ENCODE measurements around the gene SEC23A. TPM values are rescaled to one million over a fixed set of nuclear protein-coding genes. Genes with fewer than 3 reads are reported as not detected.
A peak's percentile ranks its signal among the peaks of the same experiment; 100 is the strongest.
"Not testable (repeated sequence)": the region's sequence is repeated elsewhere in the genome, so short reads cannot be mapped to it uniquely, and the experiment has no call there.

Gene SEC23A
- total RNA-seq: 38.3 and 39.4 TPM in 2 replicates

GRCh38 chr14:39102969-39103957 lies at the start of gene SEC23A:
Gene SEC23A (minus strand): TSS chr14:39103235. CDS start chr14:39096118, 7,117 bp downstream.
- intact Hi-C loops (cut with micrococcal nuclease): loop anchor here (1.0 kb wide), 6 partner anchors 11 to 329 kb away; partner anchors contain the start of genes FBXO33, GEMIN2, PNN and TRAPPC6B
- peak within 1 kb of the TSS; percentile 96 for H3K4me3 Mint-ChIP-seq
- peaks cover 8% of the 10 kb centered on the region for H3K36me3 Mint-ChIP-seq (ENCODE audit: low read depth)
- peak; percentile 98 for ATAC-seq (ENCODE audit: low read depth)
- peaks cover 35% of the 10 kb centered on the region for H3K4me1 Mint-ChIP-seq
- DNase-seq: peak; percentile 79
- no peaks in the 10 kb centered on the region for H3K27me3 Mint-ChIP-seq
- no peak for TF ChIP-seq CTCF (IDR thresholded peaks at IDR 0.05)
- CTCF ChIA-PET: interaction anchor here (1.1 to 2.5 kb wide), 2 partner anchors 10 to 330 kb away, joined by 3 to 11 read pairs; partner anchors contain the start of genes FBXO33 and GEMIN2
- peak within 1 kb of the TSS; percentile 97 for H3K27ac Mint-ChIP-seq
- H3K9me3 Mint-ChIP-seq: no peaks in the 10 kb centered on the region
- POLR2A ChIA-PET: interaction anchor here (0.5 to 4.2 kb wide), 16 partner anchors 8 to 382 kb away, joined by 3 to 85 read pairs (median 6); partner anchors contain the start of genes FBXO33, GEMIN2, PNN and TRAPPC6B

- Mint-ChIP-seq H3K27me3 (no peaks in the 10 kb centered on the region), H3K4me1 (peaks cover 9% of the 10 kb centered on the region), H3K36me3 (ENCODE audit: low read depth) (peaks cover 33% of the 10 kb centered on the region), H3K27ac (no peak overlapping the region), H3K4me3 (no peak overlapping the region), H3K9me3 (peaks cover 3% of the 10 kb centered on the region)
- intact Hi-C loops (cut with micrococcal nuclease): no loop called here
- TF ChIP-seq CTCF (IDR thresholded peaks at IDR 0.05): no peak
- DNase-seq: no peak
- ATAC-seq (ENCODE audit: low read depth): no peak
- ChIA-PET CTCF (no interaction called here), POLR2A (interaction anchor here (0.7 kb wide), 2 partner anchors 8 to 42 kb away, joined by 3 read pairs; no protein-coding TSS in a partner anchor)
Measured at GRCh38 chr14:39145266-39145966, 42.4 kb upstream of the SEC23A start.

- H3K27ac Mint-ChIP-seq; POLR2A ChIA-PET; H3K9me3 Mint-ChIP-seq; H3K27me3 Mint-ChIP-seq; DNase-seq; ATAC-seq (ENCODE audit: low read depth); CTCF ChIA-PET; H3K4me3 Mint-ChIP-seq; intact Hi-C loops (cut with micrococcal nuclease): not testable (repeated sequence)
- Mint-ChIP-seq H3K4me1 (peaks cover 14% of the 10 kb centered on the region), H3K36me3 (ENCODE audit: low read depth) (peaks cover 30% of the 10 kb centered on the region)
Measured at GRCh38 chr14:39143226-39143625, 40.2 kb upstream of the SEC23A start.

- DNase-seq; intact Hi-C loops (cut with micrococcal nuclease); CTCF ChIA-PET; H3K27ac Mint-ChIP-seq; H3K4me3 Mint-ChIP-seq; ATAC-seq (ENCODE audit: low read depth); H3K9me3 Mint-ChIP-seq; H3K27me3 Mint-ChIP-seq: not testable (repeated sequence)
- Mint-ChIP-seq H3K36me3 (ENCODE audit: low read depth) (peaks cover 31% of the 10 kb centered on the region), H3K4me1 (peaks cover 14% of the 10 kb centered on the region)
- POLR2A ChIA-PET: interaction anchor here (0.7 kb wide), 1 partner anchor 29 kb away, joined by 4 read pairs; no protein-coding TSS in a partner anchor
Measured at GRCh38 chr14:39141623-39142022, 38.6 kb upstream of the SEC23A start.

- Mint-ChIP-seq H3K4me1 (peaks cover 14% of the 10 kb centered on the region), H3K9me3 (peaks cover 3% of the 10 kb centered on the region), H3K4me3 (no peak overlapping the region), H3K36me3 (ENCODE audit: low read depth) (peaks cover 41% of the 10 kb centered on the region), H3K27me3 (no peaks in the 10 kb centered on the region), H3K27ac (peak overlapping the region; percentile 26)
- CTCF ChIA-PET: no interaction called here
- intact Hi-C loops (cut with micrococcal nuclease): no loop called here
- TF ChIP-seq CTCF (IDR thresholded peaks at IDR 0.05): no peak
- ATAC-seq (ENCODE audit: low read depth) (no peak), DNase-seq (no peak)
- POLR2A ChIA-PET: interaction anchor here (0.7 kb wide), 1 partner anchor 15 kb away, joined by 6 read pairs; no protein-coding TSS in a partner anchor
Measured at GRCh38 chr14:39140170-39140569, 37.1 kb upstream of the SEC23A start.

All from activated B cell treated with CpG ODN at 0.5 μM for 24 hours (primary cell).